WTC11 (cell line): ENCODE measurements around the gene ZBTB20. TPM values are rescaled to one million over a fixed set of nuclear protein-coding genes. Genes with fewer than 3 reads are reported as not detected.

Experiments
- ATAC-seq: fragments of 200-7000 bp; cut with Tn5 transposase; 2 replicates; pipeline ENCODE4 v1.10.0; 2021; ENCODE audit warnings: mild to moderate bottlenecking, moderate library complexity
- CTCF ChIA-PET: fragments of 300-600 bp; sonication (Branson Sonifier 250); formaldehyde crosslinking; loops from one replicate; lab custom pipeline; 2021; ENCODE audit warnings: antibody characterized with exemption; lab: Charles Lee
- POLR2A ChIA-PET: fragments of 350-600 bp; sonication (Branson Sonifier 250); formaldehyde crosslinking; loops from one replicate; lab custom pipeline; 2021; ENCODE audit warnings: antibody characterized with exemption; lab: Charles Lee
- DNase-seq: peaks from one replicate; pipeline ENCODE4 v3.0.0; 2021; ENCODE audit warnings: low spot score
- H3K27ac Mint-ChIP-seq: 2 replicates; pipeline ENCODE4 v1.8.0; 2021; ENCODE audit warnings: mixed read lengths
- H3K27me3 Mint-ChIP-seq: 2 replicates; pipeline ENCODE4 v1.8.0; 2021; ENCODE audit warnings: low read depth, mild to moderate bottlenecking, moderate library complexity, mixed read lengths
- H3K36me3 Mint-ChIP-seq: 2 replicates; pipeline ENCODE4 v1.8.0; 2021; ENCODE audit warnings: mixed read lengths
- H3K4me1 Mint-ChIP-seq: 2 replicates; pipeline ENCODE4 v1.8.0; 2022; ENCODE audit warnings: mixed read lengths
- H3K4me3 Mint-ChIP-seq: 2 replicates; pipeline ENCODE4 v1.8.0; 2021; ENCODE audit warnings: mild to moderate bottlenecking, moderate library complexity, mixed read lengths
- H3K9me3 Mint-ChIP-seq: 2 replicates; pipeline ENCODE4 v1.8.0; 2021; ENCODE audit warnings: mixed read lengths
- AFF4 ChIP-seq: sonication (generic); formaldehyde crosslinking; IDR thresholded peaks from 2 replicates; pipeline ENCODE4 v1.8.1; 2023; ENCODE audit warnings: mild to moderate bottlenecking, missing genetic modification reagents, borderline replicate concordance
- ATF3 ChIP-seq: sonication (generic); formaldehyde crosslinking; conservative IDR thresholded peaks from 2 replicates; pipeline ENCODE4 v1.8.1; 2022; ENCODE audit warnings: mild to moderate bottlenecking, missing genetic modification reagents
- CDX4 ChIP-seq: fragments of 250-450 bp; sonication (Bioruptor Pico); IDR thresholded peaks from 2 replicates; pipeline ENCODE4 v1.9.0; 2021; ENCODE audit warnings: moderate library complexity, mild to moderate bottlenecking, inconsistent platforms, borderline replicate concordance
- CTCF ChIP-seq: fragments of 200-600 bp; IDR thresholded peaks from 2 replicates; pipeline ENCODE4 v1.8.0; 2022; ENCODE audit warnings: antibody characterized with exemption
- E2F5 ChIP-seq: sonication (generic); formaldehyde crosslinking; IDR thresholded peaks from 2 replicates; pipeline ENCODE4 v1.8.1; 2022; ENCODE audit warnings: mild to moderate bottlenecking, moderate library complexity, missing genetic modification reagents
- EMX1 ChIP-seq: fragments of 250-450 bp; sonication (Bioruptor Pico); IDR thresholded peaks from 2 replicates; pipeline ENCODE4 v1.8.0; 2021; ENCODE audit warnings: mild to moderate bottlenecking
- ETV6 ChIP-seq: sonication (generic); formaldehyde crosslinking; IDR thresholded peaks from 2 replicates; pipeline ENCODE4 v1.8.1; 2022; ENCODE audit warnings: mild to moderate bottlenecking, missing genetic modification reagents
- FOXJ3 ChIP-seq: sonication (generic); formaldehyde crosslinking; IDR thresholded peaks from 2 replicates; pipeline ENCODE4 v1.9.0; 2021; ENCODE audit warnings: missing genetic modification reagents, mild to moderate bottlenecking, borderline replicate concordance
- FOXP4 ChIP-seq: sonication (generic); formaldehyde crosslinking; IDR thresholded peaks from 2 replicates; pipeline ENCODE4 v1.8.0; 2022; ENCODE audit warnings: mild to moderate bottlenecking, missing genetic modification reagents
- GTF2I ChIP-seq: fragments of 250-450 bp; sonication (Bioruptor Pico); conservative IDR thresholded peaks from 2 replicates; pipeline ENCODE4 v1.4.0; 2021; ENCODE audit warnings: mild to moderate bottlenecking
- KAT7 ChIP-seq: sonication (generic); formaldehyde crosslinking; IDR thresholded peaks from 2 replicates; pipeline ENCODE4 v1.8.1; 2023; ENCODE audit warnings: missing genetic modification reagents, mild to moderate bottlenecking, borderline replicate concordance
- MLX ChIP-seq: sonication (generic); formaldehyde crosslinking; IDR thresholded peaks from 2 replicates; pipeline ENCODE4 v1.8.1; 2023; ENCODE audit warnings: mild to moderate bottlenecking, missing genetic modification reagents, moderate library complexity
- TEAD4 ChIP-seq: sonication (generic); formaldehyde crosslinking; IDR thresholded peaks from 2 replicates; pipeline ENCODE4 v1.8.0; 2022; ENCODE audit warnings: mild to moderate bottlenecking, missing genetic modification reagents
- TP53 ChIP-seq: sonication (generic); formaldehyde crosslinking; IDR thresholded peaks from 2 replicates; pipeline ENCODE4 v1.8.1; 2023; ENCODE audit warnings: mild to moderate bottlenecking, missing genetic modification reagents
- USF2 ChIP-seq: sonication (generic); formaldehyde crosslinking; IDR thresholded peaks from 2 replicates; pipeline ENCODE4 v1.8.1; 2023; ENCODE audit warnings: mild to moderate bottlenecking, missing genetic modification reagents, moderate library complexity
- ZNF232 ChIP-seq: sonication (generic); formaldehyde crosslinking; IDR thresholded peaks from 2 replicates; pipeline ENCODE4 v1.8.0; 2022; ENCODE audit warnings: mild to moderate bottlenecking, missing genetic modification reagents
- ZNF263 ChIP-seq: sonication (generic); formaldehyde crosslinking; IDR thresholded peaks from 2 replicates; pipeline ENCODE4 v1.8.1; 2022; ENCODE audit warnings: low read depth, mild to moderate bottlenecking, moderate library complexity, missing genetic modification reagents
- ZNF317 ChIP-seq: sonication (generic); formaldehyde crosslinking; IDR thresholded peaks from 2 replicates; pipeline ENCODE4 v1.8.1; 2023; ENCODE audit warnings: low read depth, mild to moderate bottlenecking, moderate library complexity, missing genetic modification reagents, borderline replicate concordance
- ZSCAN18 ChIP-seq: fragments of 250-450 bp; sonication (Bioruptor Pico); IDR thresholded peaks from 2 replicates; pipeline ENCODE4 v2.1.2; 2022; ENCODE audit warnings: mild to moderate bottlenecking, moderate library complexity
- total RNA-seq: library from RNA; stranded (reverse); gene quantifications from 3 replicates; pipeline ENCODE4 v1.2.3, GENCODE V29; 2021

Gene ZBTB20
- total RNA-seq, 1 experiment from 2014 or later, result 1.5 TPM

GRCh38 chr3:114830652-114831051 is 316.4 kb downstream of the ZBTB20 start:
- TF ChIP-seq CTCF, result no peak
- no peak for TF ChIP-seq USF2 (CRISPR knock-in tag)
- TF ChIP-seq GTF2I, result no peak
- no peak for TF ChIP-seq ZNF317 (CRISPR knock-in tag)
- TF ChIP-seq CDX4 (CRISPR knock-in tag), result no peak
- TF ChIP-seq ZSCAN18 (CRISPR knock-in tag), result no peak
- no peak for TF ChIP-seq TEAD4 (CRISPR knock-in tag)
- no peaks in the 10 kb centered on the region for H3K36me3 Mint-ChIP-seq
- no peaks in the 10 kb centered on the region for H3K9me3 Mint-ChIP-seq
- ChIA-PET CTCF (no interaction called here), POLR2A (no interaction called here)
- no peak for DNase-seq
- H3K4me3 Mint-ChIP-seq, result no peak overlapping the region
- H3K27me3 Mint-ChIP-seq, result no peaks in the 10 kb centered on the region
- H3K27ac Mint-ChIP-seq, result no peak overlapping the region
- no peaks in the 10 kb centered on the region for H3K4me1 Mint-ChIP-seq
- no peak for ATAC-seq

GRCh38 chr3:114829783-114830182 is 317.3 kb downstream of the ZBTB20 start:
- POLR2A ChIA-PET, result no interaction called here
- CTCF ChIA-PET, result no interaction called here

More at GRCh38 chr3:114829783-114830182, 317.3 kb downstream of the ZBTB20 start:
- no peak for ATAC-seq
- no peaks in the 10 kb centered on the region for H3K36me3 Mint-ChIP-seq
- H3K27ac Mint-ChIP-seq, result no peak overlapping the region
- H3K27me3 Mint-ChIP-seq, result no peaks in the 10 kb centered on the region
- no peak overlapping the region for H3K4me3 Mint-ChIP-seq
- DNase-seq, result no peak
- TF ChIP-seq FOXJ3 (CRISPR knock-in tag) (no peak), FOXP4 (CRISPR knock-in tag) (no peak), MLX (CRISPR knock-in tag) (no peak), GTF2I (no peak), ATF3 (CRISPR knock-in tag) (no peak), ETV6 (CRISPR knock-in tag) (no peak), TP53 (CRISPR knock-in tag) (no peak), ZNF263 (CRISPR knock-in tag) (no peak), AFF4 (CRISPR knock-in tag) (no peak), EMX1 (no peak), KAT7 (CRISPR knock-in tag) (no peak), E2F5 (CRISPR knock-in tag) (no peak), ZNF232 (CRISPR knock-in tag) (no peak)
- no peaks in the 10 kb centered on the region for H3K4me1 Mint-ChIP-seq
- no peaks in the 10 kb centered on the region for H3K9me3 Mint-ChIP-seq
